IMR-90 (cell line): ENCODE measurements around the gene TRIM44. TPM values are rescaled to one million over a fixed set of nuclear protein-coding genes. Genes with fewer than 3 reads are reported as not detected.

Experiments used
- ATAC-seq: fragments of 200-7000 bp; cut with Tn5 transposase; 2 replicates; pipeline ENCODE4 v1.9.1; 2020; ENCODE audit warnings: low read depth, mild to moderate bottlenecking, moderate library complexity
- BruUV-seq: library from RNA; stranded (reverse); fragments of 400-500 nt; replicated peaks from 2 replicates; lab custom pipeline; 2021; lab: Mats Ljungman, UMichigan
- CTCF ChIA-PET: fragments of 300-600 bp; formaldehyde crosslinking; extraction: SDS; loops from one replicate; lab custom pipeline; 2021; ENCODE audit warnings: antibody characterized with exemption; lab: Yijun Ruan, JAX
- POLR2A ChIA-PET: fragments of 300-600 bp; sonication (Branson Sonifier 250); formaldehyde crosslinking; loops from one replicate; lab custom pipeline; 2022; ENCODE audit warnings: antibody characterized with exemption; ENCODE audit not compliant: unreplicated experiment; lab: Charles Lee
- DNase-seq: peaks from one replicate; pipeline ENCODE4 v3.0.0; 2013
- H2AFZ ChIP-seq: replicated peaks from 2 replicates; pipeline ENCODE3; 2013; ENCODE audit warnings: low read length, mild to moderate bottlenecking; ENCODE audit not compliant: poor library complexity
- H2AK5ac ChIP-seq: 2 replicates; pipeline ENCODE4 v1.6.1; 2013; ENCODE audit warnings: low read depth, low read length, inconsistent platforms
- H2AK9ac ChIP-seq: replicated peaks from 2 replicates; pipeline ENCODE3; 2013; ENCODE audit warnings: mild to moderate bottlenecking, low read depth, low read length, moderate library complexity; ENCODE audit not compliant: poor library complexity
- H2BK120ac ChIP-seq: 2 replicates; pipeline ENCODE4 v1.6.1; 2013; ENCODE audit warnings: low read depth, low read length, inconsistent platforms
- H2BK15ac ChIP-seq: 3 replicates; pipeline ENCODE4 v1.6.1; 2013; ENCODE audit warnings: low read depth, low read length, inconsistent platforms
- H2BK20ac ChIP-seq: 2 replicates; pipeline ENCODE4 v1.6.1; 2013; ENCODE audit warnings: low read depth, mild to moderate bottlenecking, inconsistent platforms, low read length, moderate library complexity
- H2BK5ac ChIP-seq: 2 replicates; pipeline ENCODE4 v1.6.1; 2013; ENCODE audit warnings: mild to moderate bottlenecking, low read depth, low read length, inconsistent platforms; ENCODE audit not compliant: poor library complexity, severe bottlenecking
- H3K14ac ChIP-seq: replicated peaks from 2 replicates; pipeline ENCODE4 v1.6.1; 2013; ENCODE audit warnings: low read depth, low read length, inconsistent platforms
- H3K18ac ChIP-seq: 2 replicates; pipeline ENCODE4 v1.6.1; 2013; ENCODE audit warnings: low read depth, low read length, control low read depth
- H3K23ac ChIP-seq: 2 replicates; pipeline ENCODE4 v1.6.1; 2013; ENCODE audit warnings: low read depth, low read length, inconsistent platforms
- H3K27ac ChIP-seq: 2 replicates; pipeline ENCODE4 v1.5.1; 2013; ENCODE audit warnings: mild to moderate bottlenecking, control low read depth, low read length; ENCODE audit not compliant: insufficient read depth
- H3K27me3 ChIP-seq: 2 replicates; pipeline ENCODE4 v1.6.1; 2013; ENCODE audit warnings: low read length; ENCODE audit not compliant: control insufficient read depth, insufficient read depth
- H3K36me3 ChIP-seq: 2 replicates; pipeline ENCODE4 v1.6.1; 2013; ENCODE audit warnings: low read length, mixed read lengths; ENCODE audit not compliant: control insufficient read depth, insufficient read depth
- H3K4ac ChIP-seq: 2 replicates; pipeline ENCODE4 v1.6.1; 2013; ENCODE audit warnings: low read depth, low read length, inconsistent platforms
- H3K4me1 ChIP-seq: 2 replicates; pipeline ENCODE4 v1.6.1; 2013; ENCODE audit warnings: low read length, mixed read lengths; ENCODE audit not compliant: control insufficient read depth, insufficient read depth
- H3K4me2 ChIP-seq: 2 replicates; pipeline ENCODE4 v1.6.1; 2013; ENCODE audit warnings: low read depth, mild to moderate bottlenecking, control low read depth, low read length, moderate library complexity
- H3K4me3 ChIP-seq: 2 replicates; pipeline ENCODE4 v1.5.1; 2013; ENCODE audit warnings: low read depth, mild to moderate bottlenecking, control low read depth, low read length, moderate library complexity; ENCODE audit not compliant: insufficient read depth
- H3K56ac ChIP-seq: 2 replicates; pipeline ENCODE4 v1.6.1; 2013; ENCODE audit warnings: low read length, inconsistent platforms; ENCODE audit not compliant: insufficient read depth; ENCODE audit errors: extremely low read depth
- H3K79me1 ChIP-seq, 2 experiments: 2 replicates each; pipeline ENCODE4 v1.6.1; 2013; ENCODE audit warnings: low read length in 2 of 2, inconsistent platforms in 1 of 2, low read depth in 1 of 2
- H3K9ac ChIP-seq: 2 replicates; pipeline ENCODE4 v1.6.1; 2013; ENCODE audit warnings: low read depth, low read length, control low read depth
- H3K9me1 ChIP-seq: 2 replicates; pipeline ENCODE4 v1.6.1; 2013; ENCODE audit warnings: low read length, inconsistent platforms; ENCODE audit not compliant: insufficient read depth
- H3K9me3 ChIP-seq: 2 replicates; pipeline ENCODE4 v1.6.1; 2013; ENCODE audit warnings: low read length; ENCODE audit not compliant: control insufficient read depth, insufficient read depth
- H4K20me1 ChIP-seq: 2 replicates; pipeline ENCODE4 v1.6.1; 2013; ENCODE audit warnings: low read length, inconsistent platforms; ENCODE audit not compliant: insufficient read depth
- H4K5ac ChIP-seq: 2 replicates; pipeline ENCODE4 v1.6.1; 2013; ENCODE audit warnings: mild to moderate bottlenecking, low read depth, low read length, control low read depth
- H4K8ac ChIP-seq, 2 experiments: 2 replicates each; pipeline ENCODE4 v1.6.1; 2013; ENCODE audit warnings: low read depth in 2 of 2, low read length in 2 of 2, control low read depth in 1 of 2, inconsistent platforms in 1 of 2
- H4K91ac ChIP-seq: 2 replicates; pipeline ENCODE4 v1.6.1; 2013; ENCODE audit warnings: low read depth, low read length, inconsistent platforms; ENCODE audit not compliant: insufficient read depth
- BHLHE40 ChIP-seq: fragments of 150-350 bp; IDR thresholded peaks from 2 replicates; pipeline ENCODE4 v1.6.1; 2016; ENCODE audit warnings: mild to moderate bottlenecking, low read depth, low read length
- CHD1 ChIP-seq: IDR thresholded peaks from 2 replicates; pipeline ENCODE4 v1.6.1; 2012; ENCODE audit warnings: low read depth, low read length, improper control_type of control experiment
- CTCF ChIP-seq: conservative IDR thresholded peaks from 2 replicates; pipeline ENCODE4 v1.5.1; 2012; ENCODE audit warnings: mild to moderate bottlenecking, low read depth, low read length, improper control_type of control experiment
- ELK1 ChIP-seq: fragments of 150-350 bp; IDR thresholded peaks from 2 replicates; pipeline ENCODE4 v1.6.1; 2016; ENCODE audit warnings: low read depth, mild to moderate bottlenecking, low read length, moderate library complexity, borderline replicate concordance
- FOS ChIP-seq: fragments of 150-350 bp; IDR thresholded peaks from 2 replicates; pipeline ENCODE4 v1.6.1; 2016; ENCODE audit warnings: low read depth, low read length
- MAZ ChIP-seq: IDR thresholded peaks from 2 replicates; pipeline ENCODE4 v1.6.1; 2012; ENCODE audit warnings: low read depth, mild to moderate bottlenecking, low read length, improper control_type of control experiment, moderate library complexity, borderline replicate concordance
- MXI1 ChIP-seq: IDR thresholded peaks from 2 replicates; pipeline ENCODE4 v1.6.1; 2012; ENCODE audit warnings: low read depth, mild to moderate bottlenecking, low read length, moderate library complexity, borderline replicate concordance
- NFE2L2 ChIP-seq: fragments of 150-350 bp; IDR thresholded peaks from 2 replicates; pipeline ENCODE4 v1.6.1; 2016; ENCODE audit warnings: low read depth, mild to moderate bottlenecking, low read length
- POLR2A ChIP-seq: IDR thresholded peaks from 2 replicates; pipeline ENCODE4 v1.6.1; 2012; ENCODE audit warnings: mild to moderate bottlenecking, low read depth, low read length
- RAD21 ChIP-seq: IDR thresholded peaks from 2 replicates; pipeline ENCODE4 v1.6.1; 2012; ENCODE audit warnings: low read length, improper control_type of control experiment
- RCOR1 ChIP-seq: IDR thresholded peaks from 2 replicates; pipeline ENCODE4 v1.6.1; 2012; ENCODE audit warnings: mild to moderate bottlenecking, low read length, improper control_type of control experiment; ENCODE audit not compliant: insufficient replicate concordance
- RFX5 ChIP-seq: IDR thresholded peaks from 2 replicates; pipeline ENCODE4 v1.8.0; 2012; ENCODE audit warnings: low read depth, mild to moderate bottlenecking, low read length, moderate library complexity
- SMC3 ChIP-seq: fragments of 150-350 bp; IDR thresholded peaks from 2 replicates; pipeline ENCODE4 v1.6.1; 2016; ENCODE audit warnings: low read depth, mild to moderate bottlenecking, antibody characterized with exemption, low read length, moderate library complexity
- WGBS, 2 experiments: methylation state at CpG; one replicate each; pipeline versions ENCODE4 v1.1.5 to v1.1.7; 2013; ENCODE audit warnings: missing lambda C conversion rate in 2 of 2; ENCODE audit not compliant: insufficient read length in 1 of 2; ENCODE audit errors: extremely low coverage in 2 of 2; 5-methylcytosine and 5-hydroxymethylcytosine counted together
- dilution Hi-C: fragments of 300-500 bp; cut with HindIII; formaldehyde crosslinking; loops from one replicate; pipeline ENCODE4 v1.14.3; 2018; ENCODE audit warnings: low sequenced_read_pairs; ENCODE audit not compliant: unreplicated experiment
- in situ Hi-C: fragments of 300-500 bp; cut with MboI; formaldehyde crosslinking; loops from 3 replicates; pipeline ENCODE4 v1.14.3; 2019; ENCODE audit warnings: low sequenced_read_pairs, inconsistent platforms, mixed read lengths
- intact Hi-C: fragments of 100-400 bp; cut with micrococcal nuclease; formaldehyde crosslinking; loops from 2 replicates; pipeline ENCODE4 v1.10.0; 2022
- polyA plus RNA-seq, 3 experiments: library from polyadenylated mRNA; depleted of rRNA; stranded (reverse); fragments of >200 nt; gene quantifications; 2 replicates each; pipeline ENCODE4 v1.2.3, GENCODE V29; 2012; ENCODE audit warnings: low replicate concordance in 1 of 3
- total RNA-seq: library from RNA; depleted of rRNA; stranded (reverse); fragments of >200 nt; gene quantifications from 2 replicates; pipeline ENCODE4 v1.2.3, GENCODE V29; 2012
- TF ChIP-seq, protein P1 (sequence below): fragments of 150-350 bp; IDR thresholded peaks from 2 replicates; pipeline ENCODE4 v1.6.1; 2017; ENCODE audit warnings: mild to moderate bottlenecking, antibody characterized with exemption, low read length, low read depth

Gene TRIM44
- total and polyA plus RNA-seq, 2 of the 4 experiments (the other 2 are of a cell fraction) = 50.7 to 104 TPM

- no peak overlapping the region for H4K5ac ChIP-seq
- CTCF ChIA-PET = interaction anchor here (0.8 to 1.6 kb wide), 2 partner anchors 24 to 202 kb away, joined by 3 to 4 read pairs; no protein-coding TSS in a partner anchor
- no peak overlapping the region for H4K91ac ChIP-seq
- H2AFZ ChIP-seq = no peak overlapping the region
- no peak overlapping the region for H3K9ac ChIP-seq
- in situ Hi-C loops (no loop called here), dilution Hi-C loops (no loop called here), intact Hi-C loops (no loop called here)
- no peaks in the 10 kb centered on the region for H3K4me1 ChIP-seq
- H3K36me3 ChIP-seq = no peaks in the 10 kb centered on the region
- POLR2A ChIA-PET = no interaction called here
- no peak for ATAC-seq
- no peak overlapping the region for H2AK9ac ChIP-seq
- no peak overlapping the region for H2BK5ac ChIP-seq
- TF ChIP-seq MAZ (no peak), POLR2A (no peak), ELK1 (no peak), CTCF (no peak), MXI1 (no peak), SMC3 (no peak), FOS (no peak), RAD21 (no peak), BHLHE40 (no peak), NFE2L2 (no peak), CHD1 (no peak), RCOR1 (no peak), RFX5 (no peak)
- TF ChIP-seq, protein P1, sequence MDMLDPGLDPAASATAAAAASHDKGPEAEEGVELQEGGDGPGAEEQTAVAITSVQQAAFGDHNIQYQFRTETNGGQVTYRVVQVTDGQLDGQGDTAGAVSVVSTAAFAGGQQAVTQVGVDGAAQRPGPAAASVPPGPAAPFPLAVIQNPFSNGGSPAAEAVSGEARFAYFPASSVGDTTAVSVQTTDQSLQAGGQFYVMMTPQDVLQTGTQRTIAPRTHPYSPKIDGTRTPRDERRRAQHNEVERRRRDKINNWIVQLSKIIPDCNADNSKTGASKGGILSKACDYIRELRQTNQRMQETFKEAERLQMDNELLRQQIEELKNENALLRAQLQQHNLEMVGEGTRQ = no peak
- no TSS peak for BruUV-seq
- H3K4ac ChIP-seq = no peak overlapping the region
- no peaks in the 10 kb centered on the region for H3K9me1 ChIP-seq
- H2BK15ac ChIP-seq = no peak overlapping the region
- no peaks in the 10 kb centered on the region for H4K20me1 ChIP-seq
- H3K79me1 ChIP-seq = no peaks in the 10 kb centered on the region
- no peak overlapping the region for H3K27ac ChIP-seq
- no peak overlapping the region for H2AK5ac ChIP-seq
- 0% methylated on average over 1 of the region's 4 CpGs; no CpG with 5 or more reads in 1 of the 2 experiments for WGBS, 2 experiments
- peaks cover 3% of the 10 kb centered on the region for H3K9me3 ChIP-seq
- H3K27me3 ChIP-seq = peaks cover 9% of the 10 kb centered on the region
- no peak overlapping the region for H3K4me2 ChIP-seq
- DNase-seq = no peak
- no peak overlapping the region for H2BK20ac ChIP-seq
- no peak overlapping the region for H3K4me3 ChIP-seq
- no peak overlapping the region for H3K14ac ChIP-seq
- no peak overlapping the region for H3K23ac ChIP-seq
- no peak overlapping the region for H3K56ac ChIP-seq
- no peak overlapping the region for H4K8ac ChIP-seq
- H2BK120ac ChIP-seq = no peak overlapping the region
- no peak overlapping the region for H3K18ac ChIP-seq
These were observed 173.6 kb downstream of the TRIM44 start for GRCh38 chr11:35836205-35836604.
